Endothelial cell of umbilical vein (primary cell): Measurements from ENCODE around the gene MAPKBP1.

Experiments
- CTCF ChIP-seq, 2 donors: IDR thresholded peaks; 1 replicate in 1 of 2; 2 replicates in 1 of 2; pipeline ENCODE4 v1.5.1; 2011; ENCODE audit warnings: low read length in 2 of 2, mild to moderate bottlenecking in 2 of 2, moderate library complexity in 2 of 2, control low read depth in 1 of 2, inconsistent platforms in 1 of 2, low read depth in 1 of 2; ENCODE audit not compliant: insufficient read depth in 1 of 2; ENCODE audit errors: extremely low read depth in 1 of 2
- EZH2 ChIP-seq: IDR thresholded peaks from 2 replicates; pipeline ENCODE4 v1.6.1; 2012; ENCODE audit warnings: borderline replicate concordance, low read depth, mild to moderate bottlenecking, moderate library complexity, low read length, inconsistent platforms; ENCODE audit not compliant: severe bottlenecking
- FOS ChIP-seq: IDR thresholded peaks from 2 replicates; pipeline ENCODE4 v1.6.1; 2011; ENCODE audit warnings: mild to moderate bottlenecking, low read length, moderate library complexity, borderline replicate concordance; ENCODE audit not compliant: insufficient read depth
- GATA2 ChIP-seq: IDR thresholded peaks from 2 replicates; pipeline ENCODE4 v1.7.0; 2011; ENCODE audit warnings: low read depth, mild to moderate bottlenecking, moderate library complexity, mixed read lengths, low read length; ENCODE audit not compliant: insufficient read length, insufficient read depth
- JUN ChIP-seq: IDR thresholded peaks from 2 replicates; pipeline ENCODE4 v1.6.1; 2011; ENCODE audit warnings: borderline replicate concordance, low read depth; ENCODE audit not compliant: insufficient read length, insufficient read depth
- MYC ChIP-seq: IDR thresholded peaks from one replicate; pipeline ENCODE4 v1.6.1; 2011; ENCODE audit warnings: mild to moderate bottlenecking, low read depth, low read length
- POLR2A ChIP-seq: IDR thresholded peaks from 2 replicates; pipeline ENCODE4 v1.6.1; 2012; ENCODE audit warnings: low read depth, mild to moderate bottlenecking, control low read depth, low read length
- POLR2AphosphoS5 ChIP-seq: IDR thresholded peaks from 2 replicates; pipeline ENCODE4 v1.6.1; 2012; ENCODE audit warnings: low read depth, mild to moderate bottlenecking, control low read depth, low read length, moderate library complexity; ENCODE audit not compliant: insufficient read depth

GRCh38 chr15:41874736-41875135, 100.5 kb downstream of the MAPKBP1 start:
- TF ChIP-seq CTCF (IDR thresholded peaks at IDR 0.05; ENCODE audit: extremely low read depth in 1 of 2, insufficient read depth in 1 of 2, low read depth in 1 of 2, low read length in 2 of 2) (no peak), POLR2AphosphoS5 (no peak), POLR2A (no peak), EZH2 (no peak), GATA2 (no peak), FOS (no peak), JUN (no peak), MYC (no peak)
